ENCODE data around the gene KIDINS220. TPM values are rescaled to one million over a fixed set of nuclear protein-coding genes. Genes with fewer than 3 reads are reported as not detected.

KIDINS220 gene
- total and polyA plus RNA-seq, 2 experiments from 2014 or later = 12.8 to 38.2 TPM

- no peaks in the 10 kb centered on the region for H3K4me1 ChIP-seq (ENCODE audit: insufficient read depth)
- Mint-ChIP-seq H3K4me1 (no peaks in the 10 kb centered on the region; the same call in 1 of the 3 replicates), H3K4me3 (no peak overlapping the region), H3K27ac (no peak overlapping the region), H3K9me3 (peaks cover 2% of the 10 kb centered on the region; the same call in 2 of the 3 replicates), H3K27me3 (ENCODE audit: insufficient read depth, low read depth, poor library complexity) (no peaks in the 10 kb centered on the region), H3K36me3 (ENCODE audit: low read depth) (no peaks in the 10 kb centered on the region)
- no peaks in the 10 kb centered on the region for H3K27me3 ChIP-seq (ENCODE audit: insufficient read depth)
- H3K27ac ChIP-seq (ENCODE audit: low read depth) = no peak overlapping the region
- TF ChIP-seq EZH2phosphoT487 (IDR thresholded peaks at IDR 0.05; ENCODE audit: unreplicated experiment) (no peak), STAT1 (IDR thresholded peaks at IDR 0.05; ENCODE audit: unreplicated experiment) (no peak), EZH2 (IDR thresholded peaks at IDR 0.05; ENCODE audit: low read depth, unreplicated experiment) (no peak), ZNF331 (CRISPR knock-in tag; IDR thresholded peaks at IDR 0.05; ENCODE audit: low read depth) (no peak), POLR2AphosphoS5 (IDR thresholded peaks at IDR 0.05; ENCODE audit: low read depth) (no peak), ZNF462 (CRISPR knock-in tag; IDR thresholded peaks at IDR 0.05) (no peak), NANOG (IDR thresholded peaks at IDR 0.05; ENCODE audit: borderline replicate concordance) (no peak), REST (IDR thresholded peaks at IDR 0.05; ENCODE audit: unreplicated experiment) (no peak), ZNF114 (CRISPR knock-in tag; IDR thresholded peaks at IDR 0.05) (no peak), JUNB (IDR thresholded peaks at IDR 0.05; ENCODE audit: unreplicated experiment) (no peak), ETS1 (IDR thresholded peaks at IDR 0.05) (no peak), CTCF (conservative IDR thresholded peaks at IDR 0.05; ENCODE audit: low read depth in 2 of 2) (no peak), CREB1 (CRISPR knock-in tag; IDR thresholded peaks at IDR 0.05; ENCODE audit: low read depth) (no peak)
- no peaks in the 10 kb centered on the region for H3K9me2 ChIP-seq (ENCODE audit: insufficient read depth)
- no peaks in the 10 kb centered on the region for H4K20me1 ChIP-seq (replicated peaks; ENCODE audit: insufficient read depth)
- ATAC-seq = no peak
- H3K79me2 ChIP-seq (replicated peaks; ENCODE audit: insufficient read depth) = no peaks in the 10 kb centered on the region
- no peaks in the 10 kb centered on the region for H3K36me3 ChIP-seq (ENCODE audit: insufficient read depth)
- no peaks in the 10 kb centered on the region for H3F3A ChIP-seq (replicated peaks; ENCODE audit: low read depth)
- no peak overlapping the region for H3K4me2 ChIP-seq
- H3K4me3 ChIP-seq = no peak overlapping the region
- DNase-seq (ENCODE audit: low spot score) = no peak
- no peak overlapping the region for H2AFZ ChIP-seq
Measured at GRCh38 chr2:8694737-8695136, 142.7 kb downstream of the KIDINS220 start.

Data from GM23338 (cell line).